Measurements from ENCODE around the gene UBE2A. TPM values are rescaled to one million over a fixed set of nuclear protein-coding genes. Genes with fewer than 3 reads are reported as not detected.

The UBE2A gene
- 40.8 TPM for polyA plus RNA-seq (2012; ENCODE audit: low read depth, missing spikeins)

GRCh38 chrX:119574394-119575266 is at the start of gene UBE2A:
TSS of gene UBE2A (plus strand) at chrX:119574563. CDS start at chrX:119574712, 149 bp downstream.
- FAIRE-seq (peak; percentile 96), DNase-seq (ENCODE audit: insufficient read length, low spot score) (peak; percentile 76)
- TF ChIP-seq TAF1 (IDR thresholded peaks at IDR 0.05; ENCODE audit: low read depth, low read length): peak; percentile 96
- peak; percentile 61; the same call in 1 of the 2 replicates for TF ChIP-seq POU2F2 (IDR thresholded peaks at IDR 0.05; ENCODE audit: low read depth, low read length)
- TF ChIP-seq POLR2AphosphoS5 (IDR thresholded peaks at IDR 0.05; ENCODE audit: low read depth, low read length): peak; percentile 96
- peak; percentile 96 for TF ChIP-seq POLR2A (IDR thresholded peaks at IDR 0.05; ENCODE audit: low read depth, low read length)
- TF ChIP-seq PAX5 (IDR thresholded peaks at IDR 0.05; ENCODE audit: insufficient read depth, low read length, severe bottlenecking): peak; percentile 26
- no peak for TF ChIP-seq SPI1 (IDR thresholded peaks at IDR 0.05; ENCODE audit: low read depth, low read length)

DNA sequence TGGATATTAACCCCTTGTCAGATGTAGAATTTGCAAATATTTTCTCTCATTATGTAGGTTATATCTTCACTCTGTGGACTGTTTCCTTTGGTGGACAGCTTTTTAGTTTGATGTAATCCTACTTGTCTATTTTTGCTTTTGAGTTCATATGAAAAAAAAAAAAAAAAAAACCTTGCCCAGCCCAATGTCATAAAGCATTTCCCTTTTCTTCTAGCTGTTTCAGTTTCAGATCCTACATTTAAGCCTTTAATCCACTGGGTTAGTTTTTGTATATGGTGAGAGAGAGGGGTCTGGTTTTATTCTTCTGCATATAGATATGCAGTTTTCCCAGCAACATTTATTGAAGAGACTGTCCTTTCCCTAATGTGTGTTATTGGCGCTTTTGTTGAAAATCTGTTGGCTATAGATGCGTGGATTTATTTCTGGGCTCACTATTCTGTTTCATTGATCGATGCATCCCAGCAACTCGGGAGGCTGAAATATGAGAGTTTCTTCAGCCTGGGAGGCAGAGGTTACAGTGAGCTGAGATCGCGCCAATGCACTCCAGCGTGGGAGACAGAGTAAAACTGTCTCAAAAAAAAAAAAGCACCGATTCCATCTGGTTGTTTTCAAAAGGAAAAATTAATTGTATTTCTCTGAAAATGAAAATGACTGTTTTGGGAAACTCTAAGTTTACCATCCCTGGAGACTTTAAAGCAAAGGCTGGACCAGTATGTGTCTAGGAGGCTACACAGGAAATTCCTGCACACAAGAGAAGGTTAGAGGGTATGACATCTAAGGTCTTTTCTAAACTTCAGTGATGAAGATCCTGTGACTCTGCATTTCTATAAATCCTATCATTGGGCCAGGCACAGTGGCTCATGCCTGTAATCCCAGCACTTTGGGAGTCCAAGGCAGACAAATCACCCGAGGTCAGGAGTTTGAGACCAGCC is 44.8 kb upstream of the UBE2A start:
- peak; percentile 50; the same call in 1 of the 2 replicates for TF ChIP-seq SPI1 (IDR thresholded peaks at IDR 0.05; ENCODE audit: low read depth, low read length)
- TF ChIP-seq POLR2AphosphoS5 (IDR thresholded peaks at IDR 0.05; ENCODE audit: low read depth, low read length): no peak
- FAIRE-seq: no peak

DNA sequence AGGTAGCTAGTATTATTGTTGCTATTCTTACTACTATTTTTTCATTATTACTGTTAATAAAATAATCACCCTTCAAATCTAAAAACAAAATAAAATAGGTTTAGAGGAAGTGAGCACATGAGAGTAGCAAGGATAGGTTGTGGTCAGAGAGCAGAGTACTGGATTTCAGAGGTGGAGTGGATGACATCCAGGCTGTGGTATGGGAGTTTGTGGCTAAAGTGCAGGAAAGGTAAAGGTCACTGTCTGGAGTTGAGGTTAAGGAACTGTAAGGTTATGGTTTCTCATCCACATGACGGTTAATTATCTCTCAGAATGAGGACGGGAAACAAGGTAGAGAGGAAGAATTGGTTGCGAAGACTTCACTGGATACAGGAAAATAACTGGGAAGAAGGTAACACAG is 36.9 kb upstream of the UBE2A start:
- no peak for DNase-seq (ENCODE audit: insufficient read length, low spot score)
- TF ChIP-seq POU2F2 (IDR thresholded peaks at IDR 0.05; ENCODE audit: low read depth, low read length) (no peak), PAX5 (IDR thresholded peaks at IDR 0.05; ENCODE audit: insufficient read depth, low read length, severe bottlenecking) (no peak), POLR2A (IDR thresholded peaks at IDR 0.05; ENCODE audit: low read depth, low read length) (no peak), TAF1 (IDR thresholded peaks at IDR 0.05; ENCODE audit: low read depth, low read length) (no peak), POLR2AphosphoS5 (IDR thresholded peaks at IDR 0.05; ENCODE audit: low read depth, low read length) (no peak), SPI1 (IDR thresholded peaks at IDR 0.05; ENCODE audit: low read depth, low read length) (no peak)
- no peak for FAIRE-seq

More for the DNA sequence above, 44.8 kb upstream of the UBE2A start:
- DNase-seq (ENCODE audit: insufficient read length, low spot score): no peak

- FAIRE-seq: no peak
- TF ChIP-seq POLR2A (IDR thresholded peaks at IDR 0.05; ENCODE audit: low read depth, low read length) (no peak), SPI1 (IDR thresholded peaks at IDR 0.05; ENCODE audit: low read depth, low read length) (no peak), POU2F2 (IDR thresholded peaks at IDR 0.05; ENCODE audit: low read depth, low read length) (no peak), POLR2AphosphoS5 (IDR thresholded peaks at IDR 0.05; ENCODE audit: low read depth, low read length) (no peak), PAX5 (IDR thresholded peaks at IDR 0.05; ENCODE audit: insufficient read depth, low read length, severe bottlenecking) (no peak), TAF1 (IDR thresholded peaks at IDR 0.05; ENCODE audit: low read depth, low read length) (no peak)
- no peak for DNase-seq (ENCODE audit: insufficient read length, low spot score)
These were observed 34.5 kb upstream of the UBE2A start for GRCh38 chrX:119539872-119540271.

DNA sequence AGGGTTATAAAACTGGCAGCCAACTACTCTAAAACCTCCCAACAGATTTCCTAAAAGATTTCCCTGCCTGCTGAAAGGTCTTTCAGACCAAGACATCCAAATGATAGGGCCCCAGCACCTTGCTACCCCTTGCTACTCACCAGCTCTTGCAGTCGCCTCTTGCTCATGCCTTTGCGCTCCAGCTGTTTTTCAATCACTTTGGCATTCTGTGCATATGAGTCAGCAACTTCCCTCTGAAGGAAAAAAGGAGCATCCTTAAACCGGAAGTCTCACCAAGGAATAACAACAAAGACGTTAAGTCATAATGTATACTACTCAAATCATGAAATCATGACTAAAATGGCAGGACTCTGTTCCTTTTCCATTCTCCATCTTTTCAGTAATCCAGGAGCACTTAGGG is 33.2 kb upstream of the UBE2A start:
- no peak for TF ChIP-seq TAF1 (IDR thresholded peaks at IDR 0.05; ENCODE audit: low read depth, low read length)
- no peak for TF ChIP-seq POU2F2 (IDR thresholded peaks at IDR 0.05; ENCODE audit: low read depth, low read length)
- no peak for TF ChIP-seq POLR2A (IDR thresholded peaks at IDR 0.05; ENCODE audit: low read depth, low read length)
- TF ChIP-seq PAX5 (IDR thresholded peaks at IDR 0.05; ENCODE audit: insufficient read depth, low read length, severe bottlenecking): no peak
- no peak for DNase-seq (ENCODE audit: insufficient read length, low spot score)
- peak; percentile 59 for FAIRE-seq

DNA sequence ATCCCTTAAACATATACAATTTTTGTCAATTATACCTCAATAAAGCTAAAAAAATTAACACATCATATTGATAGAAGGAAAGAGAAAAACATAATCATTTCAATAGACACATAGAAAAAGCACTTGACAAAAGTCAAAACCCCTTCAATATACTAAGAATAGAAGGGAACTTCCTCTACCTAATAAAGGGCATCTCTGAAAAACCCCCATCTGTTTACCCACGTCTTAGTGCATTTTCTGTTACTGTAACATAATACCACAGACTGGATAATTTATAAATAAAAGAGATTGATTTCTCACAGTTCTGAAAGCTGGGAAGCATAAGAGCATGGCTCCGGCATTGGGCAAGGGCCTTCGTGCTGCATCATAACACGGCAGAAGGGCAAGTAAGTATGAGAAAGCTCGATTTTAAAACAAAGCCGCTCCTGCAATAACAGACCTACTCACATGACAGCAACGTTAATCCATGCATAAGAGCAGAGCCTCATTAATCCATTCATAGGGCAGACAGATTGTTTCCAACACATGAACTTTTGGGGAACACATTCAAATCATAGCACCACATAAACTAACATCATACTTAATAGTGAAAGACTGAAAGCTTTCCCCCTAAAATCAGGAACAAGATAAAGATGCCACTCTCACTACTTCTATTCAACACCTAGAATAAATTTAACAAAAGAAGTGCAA is 24.9 kb upstream of the UBE2A start:
- FAIRE-seq (no peak), DNase-seq (ENCODE audit: insufficient read length, low spot score) (no peak)
- TF ChIP-seq TAF1 (IDR thresholded peaks at IDR 0.05; ENCODE audit: low read depth, low read length) (no peak), POLR2A (IDR thresholded peaks at IDR 0.05; ENCODE audit: low read depth, low read length) (no peak), PAX5 (IDR thresholded peaks at IDR 0.05; ENCODE audit: insufficient read depth, low read length, severe bottlenecking) (no peak)

DNA sequence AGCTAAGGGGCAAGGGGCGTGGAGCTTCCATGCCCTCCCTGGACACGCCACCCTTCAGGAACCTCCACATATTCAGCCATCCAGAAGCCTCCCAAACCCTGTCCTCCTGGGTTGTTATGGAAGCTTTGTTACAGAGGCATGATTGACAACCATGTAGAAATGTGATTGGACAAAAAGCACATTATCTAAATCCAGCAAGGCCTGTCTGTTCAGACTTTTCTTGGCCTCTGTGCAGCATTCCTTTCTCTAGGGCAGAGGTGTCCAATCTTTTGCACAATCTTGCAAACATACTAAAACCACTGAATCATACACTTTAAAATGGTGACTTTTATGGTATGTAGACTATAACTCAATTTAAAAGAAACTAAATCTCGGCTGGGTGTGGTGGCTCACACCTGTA is 21.9 kb upstream of the UBE2A start:
- FAIRE-seq (no peak), DNase-seq (ENCODE audit: insufficient read length, low spot score) (no peak)
- TF ChIP-seq TAF1 (IDR thresholded peaks at IDR 0.05; ENCODE audit: low read depth, low read length) (no peak), POLR2A (IDR thresholded peaks at IDR 0.05; ENCODE audit: low read depth, low read length) (no peak), PAX5 (IDR thresholded peaks at IDR 0.05; ENCODE audit: insufficient read depth, low read length, severe bottlenecking) (no peak), POU2F2 (IDR thresholded peaks at IDR 0.05; ENCODE audit: low read depth, low read length) (no peak), POLR2AphosphoS5 (IDR thresholded peaks at IDR 0.05; ENCODE audit: low read depth, low read length) (no peak), SPI1 (IDR thresholded peaks at IDR 0.05; ENCODE audit: low read depth, low read length) (no peak)

DNA sequence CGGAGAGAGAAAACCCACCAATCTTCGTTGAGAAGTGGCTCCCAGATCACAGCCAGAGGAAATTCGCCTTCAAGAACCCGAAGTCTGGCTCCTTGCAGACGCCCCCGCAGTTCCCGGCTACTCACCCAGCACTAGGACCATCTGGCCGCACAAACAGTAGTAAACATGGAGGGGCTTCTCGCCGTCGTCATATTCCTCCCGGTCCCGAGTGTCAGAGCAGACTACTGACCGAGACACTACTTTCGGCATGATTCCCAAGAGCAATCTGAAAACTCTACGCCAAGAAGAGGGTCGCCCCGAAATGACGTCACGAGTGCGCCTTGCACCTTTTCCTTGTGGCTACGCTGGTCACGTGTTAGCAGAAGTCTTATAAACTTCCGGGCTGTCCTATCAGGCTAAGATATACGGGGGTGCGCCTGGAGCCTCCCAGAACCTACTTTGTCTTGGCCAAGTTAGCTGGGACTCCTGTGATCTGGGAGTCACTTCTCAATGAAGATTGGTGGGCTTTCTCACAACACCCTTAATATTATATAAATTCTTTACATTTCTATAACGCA is 9.2 kb upstream of the UBE2A start, which contains the start of gene STEEP1:
STEEP1 (minus strand) TSS at position 303 of the 557 bp plus-strand sequence; CDS start at position 249, 54 bp downstream.
- no peak for TF ChIP-seq PAX5 (IDR thresholded peaks at IDR 0.05; ENCODE audit: insufficient read depth, low read length, severe bottlenecking)
- TF ChIP-seq TAF1 (IDR thresholded peaks at IDR 0.05; ENCODE audit: low read depth, low read length): peak; percentile 66; the same call in 1 of the 2 replicates
- TF ChIP-seq POLR2AphosphoS5 (IDR thresholded peaks at IDR 0.05; ENCODE audit: low read depth, low read length): peak; percentile 59; the same call in 1 of the 2 replicates
- TF ChIP-seq POU2F2 (IDR thresholded peaks at IDR 0.05; ENCODE audit: low read depth, low read length): peak; percentile 43; the same call in 1 of the 2 replicates
- TF ChIP-seq POLR2A (IDR thresholded peaks at IDR 0.05; ENCODE audit: low read depth, low read length): peak; percentile 68
- TF ChIP-seq SPI1 (IDR thresholded peaks at IDR 0.05; ENCODE audit: low read depth, low read length): no peak
- DNase-seq (ENCODE audit: insufficient read length, low spot score): peak; percentile 65
- peak; percentile 99 for FAIRE-seq

Measured in GM12891 (cell line).